Cortex of kidney (tissue), 1 donor: ENCODE results near the gene RNH1.
"Not testable (repeated sequence)": the region's sequence is repeated elsewhere in the genome, so short reads cannot be mapped to it uniquely, and the experiment has no call there.

ENCODE experiments used
- DNase-seq: peaks from one replicate; lab custom pipeline; 2025; lab: John Stamatoyannopoulos, UW

RNH1 gene

GRCh38 chr11:477052-477715 is 29.9 kb downstream of the RNH1 start:
- DNase-seq, result no peak

GRCh38 chr11:476416-476815 is 30.6 kb downstream of the RNH1 start:
- no peak for DNase-seq

- DNase-seq, result no peak
These were observed 31.1 kb downstream of the RNH1 start for GRCh38 chr11:475941-476340.

GRCh38 chr11:474914-475506 is 32.0 kb downstream of the RNH1 start:
- DNase-seq, result no peak

- no peak for DNase-seq
These were observed 32.9 kb downstream of the RNH1 start for GRCh38 chr11:473962-474785.

GRCh38 chr11:473415-473814 is 33.6 kb downstream of the RNH1 start:
- DNase-seq, result no peak

- no peak for DNase-seq
These were observed 34.2 kb downstream of the RNH1 start for GRCh38 chr11:472816-473215.

- no peak for DNase-seq
These were observed 34.8 kb downstream of the RNH1 start for GRCh38 chr11:472272-472671.

- no peak for DNase-seq
These were observed 35.4 kb downstream of the RNH1 start for GRCh38 chr11:471468-472145.

GRCh38 chr11:469684-470560 is 37.1 kb downstream of the RNH1 start:
- DNase-seq, result no peak

- not testable (repeated sequence) for DNase-seq
These were observed 37.9 kb downstream of the RNH1 start for GRCh38 chr11:469026-469683.

GRCh38 chr11:468493-468892 is 38.5 kb downstream of the RNH1 start:
- no peak for DNase-seq

- DNase-seq, result no peak
These were observed 39.0 kb downstream of the RNH1 start for GRCh38 chr11:468036-468435.

- no peak for DNase-seq
These were observed 41.0 kb downstream of the RNH1 start for GRCh38 chr11:465896-466530.

- no peak for DNase-seq
These were observed 42.7 kb downstream of the RNH1 start for GRCh38 chr11:464316-464715.

GRCh38 chr11:462107-462890 is 44.7 kb downstream of the RNH1 start:
- DNase-seq, result no peak

GRCh38 chr11:461626-462025 is 45.4 kb downstream of the RNH1 start:
- no peak for DNase-seq

GRCh38 chr11:460331-461199 is 46.5 kb downstream of the RNH1 start:
- DNase-seq, result no peak
